Left lung (tissue), 10 donors: ENCODE measurements around the gene F5. TPM values are rescaled to one million over a fixed set of nuclear protein-coding genes. Genes with fewer than 3 reads are reported as not detected.
A peak's percentile ranks its signal among the peaks of the same experiment; 100 is the strongest.
"Not testable (repeated sequence)": the region's sequence is repeated elsewhere in the genome, so short reads cannot be mapped to it uniquely, and the experiment has no call there.

Source experiments
- ATAC-seq: fragments of 200-7000 bp; cut with Tn5 transposase; one replicate; pipeline ENCODE4 v1.9.1; 2020; ENCODE audit warnings: moderate library complexity
- DNase-seq, 4 donors: peaks; one replicate each; pipeline ENCODE4 v3.0.0-alpha.2; 2013 to 2020
- H3K27ac ChIP-seq, 2 donors: fragments of 200-600 bp; sonication (generic) in 1 of 2; one replicate each; pipeline versions ENCODE4 v1.5.0 to v1.8.0; 2020 to 2021
- H3K27me3 ChIP-seq, 2 donors: fragments of 200-600 bp; sonication (generic) in 1 of 2; one replicate each; pipeline versions ENCODE4 v1.5.0 to v1.8.0; 2020 to 2021
- H3K36me3 ChIP-seq, 2 donors: fragments of 200-600 bp; sonication (generic) in 1 of 2; one replicate each; pipeline versions ENCODE4 v1.5.0 to v1.8.0; 2020 to 2021
- H3K4me1 ChIP-seq, 2 donors: fragments of 200-600 bp; one replicate each; pipeline ENCODE4 v1.8.0; 2021
- H3K4me3 ChIP-seq, 2 donors: fragments of 200-600 bp; sonication (generic) in 1 of 2; one replicate each; pipeline versions ENCODE4 v1.5.0 to v1.8.0; 2020 to 2021; ENCODE audit warnings: mild to moderate bottlenecking in 1 of 2
- H3K9me3 ChIP-seq, 2 donors: fragments of 200-600 bp; sonication (generic) in 1 of 2; one replicate each; pipeline versions ENCODE4 v1.5.0 to v1.8.0; 2020 to 2021
- CTCF ChIP-seq, 2 donors: fragments of 200-600 bp; sonication (generic) in 1 of 2; IDR thresholded peaks; one replicate each; pipeline versions ENCODE4 v1.5.0 to v1.8.0; 2021; ENCODE audit warnings: antibody characterized with exemption in 2 of 2
- intact Hi-C, 2 donors: fragments of 100-400 bp; cut with DNase I; formaldehyde crosslinking; loops; one replicate each; pipeline versions ENCODE4 v1.11.2 to v1.14.2; 2022
- polyA plus RNA-seq, 6 donors: library from polyadenylated mRNA; unstranded; fragments of 120-200 nt; gene quantifications; one replicate each; pipeline ENCODE4 v1.2.1, GENCODE V29; 2013; ENCODE audit not compliant: insufficient read length in 6 of 6
- total RNA-seq, 2 donors: library from RNA; stranded (reverse); fragmentation: NEBNext Ultra II Directional; extraction: Animal tissue kit (Norgen Biotek cat#: 25700); gene quantifications; one replicate each; pipeline ENCODE4 v1.2.1, GENCODE V29; 2021
- donor health status: DM: no; HTN: yes; CAD: no.
- donor health status: DM: no; HTN: no; CAD: no.

Gene F5
- total and polyA plus RNA-seq, 8 donors = 0.03 to 7.2 (median 0.23) TPM

GRCh38 chr1:169546087-169546995, 39.9 kb downstream of the F5 start:
- Histone ChIP-seq H3K36me3 (peaks cover 0 to 9% of the 10 kb centered on the region in 2 donors), H3K9me3 (no peaks in the 10 kb centered on the region), H3K27me3 (no peaks in the 10 kb centered on the region), H3K4me3 (no peak overlapping the region), H3K4me1 (no peaks in the 10 kb centered on the region), H3K27ac (no peak overlapping the region)
- ATAC-seq = peak; percentile 94
- TF ChIP-seq CTCF (IDR thresholded peaks at IDR 0.05) = peak; percentile 66 to 75
- intact Hi-C loops = loop anchor here in 1 of 2 donors (5.0 kb wide), 1 partner anchor 79 kb away; no protein-coding TSS in a partner anchor
- peak in 3 of 4 donors; percentile 22 to 82 (median 63) for DNase-seq

- Histone ChIP-seq H3K27me3 (no peaks in the 10 kb centered on the region), H3K9me3 (no peaks in the 10 kb centered on the region), H3K36me3 (peaks cover 0 to 9% of the 10 kb centered on the region in 2 donors), H3K4me1 (no peaks in the 10 kb centered on the region), H3K4me3 (no peak overlapping the region), H3K27ac (no peak overlapping the region)
- TF ChIP-seq CTCF (IDR thresholded peaks at IDR 0.05) = no peak
- intact Hi-C loops = loop anchor here in 1 of 2 donors (5.0 kb wide), 1 partner anchor 78 kb away; no protein-coding TSS in a partner anchor
- no peak for ATAC-seq
- no peak for DNase-seq
Measured at GRCh38 chr1:169545472-169545871, 40.8 kb downstream of the F5 start.

GRCh38 chr1:169538998-169539871, 47.0 kb downstream of the F5 start:
- TF ChIP-seq CTCF (IDR thresholded peaks at IDR 0.05) = no peak
- H3K9me3 ChIP-seq = no peaks in the 10 kb centered on the region
- H3K36me3 ChIP-seq = peaks cover 0 to 9% of the 10 kb centered on the region in 2 donors
- no peaks in the 10 kb centered on the region for H3K27me3 ChIP-seq
- H3K27ac ChIP-seq = no peak overlapping the region
- DNase-seq (no peak), ATAC-seq (peak; percentile 50)
- intact Hi-C loops = no loop called here
- no peaks in the 10 kb centered on the region for H3K4me1 ChIP-seq
- no peak overlapping the region for H3K4me3 ChIP-seq

GRCh38 chr1:169534653-169535052, 51.6 kb downstream of the F5 start:
- no peaks in the 10 kb centered on the region for H3K27me3 ChIP-seq
- H3K27ac ChIP-seq = no peak overlapping the region
- H3K36me3 ChIP-seq = no peaks in the 10 kb centered on the region
- no peak for TF ChIP-seq CTCF (IDR thresholded peaks at IDR 0.05)
- ATAC-seq (no peak), DNase-seq (no peak)
- no peaks in the 10 kb centered on the region for H3K4me1 ChIP-seq
- no peak overlapping the region for H3K4me3 ChIP-seq
- no peaks in the 10 kb centered on the region for H3K9me3 ChIP-seq
- intact Hi-C loops = no loop called here

- DNase-seq, H3K36me3 ChIP-seq, intact Hi-C loops, H3K27me3 ChIP-seq, H3K9me3 ChIP-seq, H3K27ac ChIP-seq, ATAC-seq, H3K4me3 ChIP-seq, H3K4me1 ChIP-seq: not testable (repeated sequence)
Measured at GRCh38 chr1:169533528-169534190, 52.6 kb downstream of the F5 start.
